ENCODE measurements around the gene IGIP.
"Not testable (repeated sequence)": the region's sequence is repeated elsewhere in the genome, so short reads cannot be mapped to it uniquely, and the experiment has no call there.

Gene IGIP

DNA sequence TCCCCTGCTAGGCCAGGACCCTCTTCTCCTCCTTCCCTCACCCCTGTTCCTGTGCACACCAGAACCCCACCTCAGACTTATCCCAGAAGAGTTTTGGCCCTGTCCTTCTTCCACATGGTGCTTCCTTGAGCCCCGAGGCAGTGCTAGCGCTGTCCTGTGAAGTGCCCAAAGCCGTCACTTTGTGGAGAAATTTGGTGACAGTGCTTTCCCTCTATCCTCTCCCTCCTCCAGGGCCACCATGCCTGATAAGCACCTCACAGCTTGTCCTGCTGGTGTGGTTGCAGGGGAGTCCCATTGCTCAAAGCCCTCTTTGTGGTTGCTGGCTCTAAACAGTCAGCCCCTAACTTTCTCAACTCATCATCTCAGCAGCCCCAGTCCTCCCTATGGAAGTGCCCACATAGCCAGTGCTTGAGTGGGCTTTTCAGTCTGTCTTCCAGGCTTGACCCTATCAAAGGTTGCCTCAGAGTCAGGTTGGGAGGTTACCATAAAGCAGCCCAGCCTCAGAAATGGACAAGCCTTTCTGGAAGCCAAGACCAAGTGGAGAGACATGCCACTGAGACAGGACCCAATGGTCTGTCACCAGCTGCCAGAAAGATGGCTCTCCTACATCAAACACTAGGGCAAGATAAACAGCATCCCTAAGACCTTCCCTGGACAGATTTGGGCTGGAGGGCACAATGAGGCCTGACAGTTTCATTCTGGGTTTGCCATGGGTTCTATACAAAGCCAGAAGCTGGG is 18.0 kb downstream of the IGIP start:
- no peak for DNase-seq

DNA sequence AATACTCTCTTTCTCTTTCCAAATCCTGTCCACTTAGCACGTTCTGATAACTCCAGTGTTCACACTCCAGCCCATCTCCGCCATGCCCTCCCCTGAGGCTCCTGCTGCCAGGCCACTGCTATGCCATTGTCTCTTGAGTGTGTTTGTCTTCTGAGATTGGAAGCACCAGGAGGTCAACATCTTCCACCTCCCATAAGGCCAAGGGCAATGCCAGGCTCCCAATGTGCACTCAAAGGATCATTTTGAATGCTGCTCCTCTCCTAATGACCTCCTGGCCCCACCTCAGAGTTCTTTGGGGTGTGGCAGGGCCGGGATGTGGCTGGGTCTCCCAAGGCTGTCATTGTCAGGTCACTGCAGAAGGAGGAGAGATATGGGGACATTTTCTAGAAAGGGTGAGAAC is 19.5 kb downstream of the IGIP start:
- DNase-seq, result no peak

DNA sequence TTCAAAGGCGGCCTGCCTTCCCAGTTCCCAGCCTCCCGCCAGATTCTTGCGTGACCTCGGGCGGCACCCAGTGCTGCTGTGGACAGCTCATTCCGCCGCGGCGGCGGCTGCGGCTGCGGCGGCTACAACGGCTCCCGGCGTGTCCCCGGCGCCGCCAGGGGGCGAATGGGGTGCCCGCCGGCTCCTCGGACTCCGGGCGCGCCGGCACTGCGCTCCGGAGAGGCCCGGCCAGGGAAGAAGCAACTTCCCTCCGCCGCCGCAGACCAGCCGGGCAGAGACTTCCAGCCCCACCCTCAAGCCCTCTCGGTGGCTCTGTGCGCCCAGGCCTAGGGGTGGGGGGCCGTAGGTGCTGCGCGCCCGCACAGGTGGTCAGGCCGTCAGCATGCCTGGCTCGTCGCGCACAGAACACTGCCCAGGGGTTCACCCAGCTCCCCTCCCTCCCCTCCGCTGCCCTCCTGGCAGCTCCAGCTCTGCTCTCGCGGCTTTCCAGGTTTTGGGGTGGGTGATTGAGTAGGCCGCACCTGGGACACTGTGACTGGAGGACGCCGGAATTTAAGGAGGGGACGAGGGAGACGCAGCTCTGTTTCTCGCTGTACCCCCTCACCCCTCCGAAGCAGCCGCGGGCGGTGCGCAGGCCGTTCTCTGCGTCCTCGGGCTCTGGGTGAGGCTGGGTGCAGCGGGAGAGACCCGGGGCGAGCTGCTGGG is 20.2 kb downstream of the IGIP start:
- DNase-seq, result no peak

DNA sequence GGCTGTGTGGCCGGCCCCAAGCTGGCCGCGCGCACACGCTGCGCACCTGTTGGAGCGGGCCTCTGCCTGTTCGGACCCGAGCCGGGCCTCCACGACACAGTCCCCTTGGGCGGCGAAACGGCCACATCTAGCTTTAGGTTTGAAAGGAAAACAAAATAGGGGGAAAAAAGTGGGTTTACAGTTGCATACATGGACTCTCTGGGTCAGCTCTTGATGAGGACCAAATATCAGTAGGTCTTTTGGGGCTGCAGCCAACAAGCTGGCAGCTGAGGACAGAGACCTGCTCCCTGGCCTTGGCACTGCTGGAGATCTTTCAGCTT is 20.7 kb downstream of the IGIP start:
- DNase-seq, result no peak

DNA sequence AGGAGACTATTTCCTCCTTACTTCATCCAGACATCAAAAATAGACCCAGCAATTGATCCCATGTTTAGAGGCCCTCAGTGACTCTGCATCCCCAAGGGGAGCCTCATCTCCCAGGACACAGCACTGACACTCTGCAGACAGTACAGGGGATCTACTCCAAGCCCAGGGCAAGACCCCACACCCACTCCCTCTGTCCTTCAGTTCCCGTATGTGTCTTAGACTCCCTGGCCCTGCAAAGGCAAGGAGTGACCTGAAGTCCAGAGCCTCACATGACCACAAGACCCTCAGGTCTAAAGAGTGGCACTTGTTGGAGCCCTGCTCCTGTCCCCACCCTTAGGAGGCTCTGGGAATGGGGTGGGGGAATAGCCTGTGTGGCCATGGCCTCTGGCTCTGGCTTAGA is 21.7 kb downstream of the IGIP start:
- DNase-seq, result no peak

DNA sequence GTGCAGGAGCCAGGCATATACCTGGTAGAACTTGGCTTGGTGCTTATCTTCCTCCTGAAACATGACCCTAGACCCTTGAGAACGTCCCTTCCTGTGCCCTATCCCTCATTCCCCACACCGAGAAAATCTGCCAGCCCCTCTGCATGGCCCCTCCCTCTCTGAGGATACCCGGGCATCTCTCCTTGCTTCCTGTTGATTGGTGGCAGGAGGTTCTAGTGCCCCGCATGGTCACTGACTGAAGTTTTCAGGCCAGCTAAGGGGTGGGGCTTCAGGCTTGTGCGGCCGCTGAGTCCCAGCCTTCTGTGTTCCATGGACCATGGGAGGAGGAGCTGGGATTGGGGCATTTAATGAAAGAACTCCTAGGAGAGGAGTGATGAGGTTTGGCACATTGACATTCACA is 22.8 kb downstream of the IGIP start:
- no peak for DNase-seq

DNA sequence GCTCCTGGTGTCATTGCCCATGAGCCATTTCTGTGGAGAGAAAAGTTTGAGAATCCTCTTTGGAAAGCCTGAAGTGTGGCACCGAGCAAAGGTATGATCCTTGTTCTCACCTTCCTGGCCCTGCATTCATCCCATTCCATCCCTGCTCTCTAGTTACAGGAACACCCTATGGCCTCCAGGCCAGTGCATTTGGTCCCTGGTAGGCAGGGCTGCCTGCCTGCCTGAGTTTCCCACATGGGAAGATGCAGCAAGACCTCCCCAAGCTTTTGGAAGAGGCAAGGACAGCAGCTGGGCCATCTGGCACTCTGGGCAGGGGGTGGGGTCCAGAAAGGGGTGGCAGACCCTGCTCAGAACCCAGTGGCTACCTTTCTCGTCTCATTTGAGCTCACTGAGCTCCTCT is 24.5 kb downstream of the IGIP start:
- DNase-seq, result no peak

DNA sequence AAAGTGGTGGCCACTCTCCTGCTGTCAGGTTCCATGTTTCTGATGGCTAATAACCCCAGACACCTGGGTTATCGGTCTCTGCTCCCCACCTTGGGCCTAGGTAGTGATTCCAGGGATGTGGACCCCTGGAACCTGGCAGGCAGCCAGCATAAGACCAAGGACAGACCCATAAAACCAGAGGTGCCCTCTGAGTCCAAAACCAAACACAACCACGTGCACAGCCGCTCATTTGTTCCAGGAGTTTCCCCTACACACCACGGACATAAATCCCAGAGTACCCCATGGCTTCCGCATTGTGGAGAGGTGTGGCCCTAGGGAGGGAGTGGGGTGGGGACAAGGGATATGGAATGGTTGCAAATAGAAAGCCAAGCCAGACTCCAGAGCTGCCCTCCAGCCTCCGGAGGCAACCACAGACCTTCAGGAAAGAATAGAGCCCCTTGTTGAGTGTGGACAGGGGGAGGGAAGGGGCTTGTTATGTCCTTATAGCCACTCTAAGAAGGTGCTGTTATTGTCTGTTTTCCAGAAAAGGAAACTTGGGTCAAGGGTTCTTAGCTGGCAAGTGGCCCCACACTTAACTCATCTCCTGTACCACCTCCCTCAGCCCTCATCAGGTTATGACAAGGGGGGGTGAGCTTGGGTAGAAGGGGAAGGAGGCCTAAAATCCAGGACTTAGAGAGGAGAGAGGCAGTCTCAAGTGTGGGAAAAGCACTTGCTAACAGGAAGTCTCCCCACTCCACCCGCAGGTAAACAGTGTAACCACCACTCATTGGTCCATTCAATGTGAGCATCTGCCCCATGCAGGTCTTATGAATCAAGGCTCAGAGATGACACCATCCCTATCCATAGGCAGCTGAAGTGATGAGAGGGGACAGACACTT is 25.6 kb downstream of the IGIP start:
- no peak for DNase-seq

DNA sequence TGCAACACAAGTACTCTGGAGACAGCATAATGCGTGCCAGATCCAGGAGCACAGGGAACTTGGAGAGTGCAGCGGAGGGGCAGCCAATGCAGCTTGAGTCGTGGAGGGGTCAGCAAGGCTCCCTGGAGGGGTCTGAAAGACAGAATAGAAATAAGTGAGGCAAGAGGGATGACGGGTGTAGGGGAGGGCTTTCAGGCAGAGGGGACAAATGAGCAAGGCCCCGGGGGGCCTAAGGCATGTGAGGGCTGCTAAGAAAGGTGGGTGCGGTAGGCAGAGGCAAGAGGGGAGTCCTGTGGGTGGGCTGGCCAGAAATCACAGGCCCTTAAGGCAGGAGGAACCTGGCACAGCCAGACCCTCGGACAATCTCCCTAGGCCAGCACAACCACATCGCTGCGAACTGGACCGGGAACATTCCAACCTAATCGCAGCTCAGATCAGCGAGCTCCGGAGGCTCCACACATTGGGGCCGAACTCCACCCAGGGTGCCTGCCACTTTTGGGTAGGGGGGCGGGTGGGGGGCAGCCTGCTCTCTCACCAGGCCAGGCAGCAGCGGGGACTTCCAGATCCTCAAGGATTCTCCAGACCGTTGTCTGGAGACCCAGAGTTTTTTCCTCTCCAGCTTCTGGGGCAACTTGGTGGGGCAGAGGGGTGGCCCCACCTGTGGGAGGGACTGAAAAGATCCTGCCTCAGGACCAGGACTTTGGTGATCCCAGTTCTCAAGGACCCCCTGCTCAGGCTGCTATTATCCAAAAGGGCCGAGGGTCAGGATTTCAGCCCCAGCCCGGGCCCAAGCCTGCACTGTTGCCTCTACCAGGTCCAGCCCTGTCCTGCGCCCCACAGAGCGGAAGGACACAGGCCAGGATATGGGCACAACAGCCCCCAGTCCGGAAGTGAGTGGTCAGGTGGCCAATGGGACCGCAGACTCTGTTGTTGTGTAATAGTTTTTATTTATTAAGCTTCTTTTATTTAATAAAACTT is 26.6 kb downstream of the IGIP start:
- DNase-seq, result no peak

DNA sequence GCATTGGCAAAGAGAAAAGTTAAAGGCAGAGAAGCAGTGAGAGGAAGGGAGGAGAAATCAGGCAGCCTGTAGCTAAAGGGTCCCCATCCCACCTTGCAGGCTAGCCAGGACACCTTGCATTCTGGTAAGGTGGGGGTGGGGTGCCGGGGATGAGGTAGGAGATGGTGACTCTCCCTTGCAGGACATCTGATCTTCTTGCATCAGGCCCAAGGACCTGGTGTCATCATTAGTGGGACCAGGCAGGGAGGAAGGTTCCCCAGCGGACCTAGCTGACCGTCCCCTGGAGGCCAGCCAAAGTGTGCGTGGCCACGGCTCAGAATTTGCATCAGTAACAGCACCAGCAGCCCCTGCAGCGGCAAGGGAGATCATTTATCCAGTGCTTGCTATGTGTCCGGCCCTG is 27.5 kb downstream of the IGIP start:
- no peak for DNase-seq

DNA sequence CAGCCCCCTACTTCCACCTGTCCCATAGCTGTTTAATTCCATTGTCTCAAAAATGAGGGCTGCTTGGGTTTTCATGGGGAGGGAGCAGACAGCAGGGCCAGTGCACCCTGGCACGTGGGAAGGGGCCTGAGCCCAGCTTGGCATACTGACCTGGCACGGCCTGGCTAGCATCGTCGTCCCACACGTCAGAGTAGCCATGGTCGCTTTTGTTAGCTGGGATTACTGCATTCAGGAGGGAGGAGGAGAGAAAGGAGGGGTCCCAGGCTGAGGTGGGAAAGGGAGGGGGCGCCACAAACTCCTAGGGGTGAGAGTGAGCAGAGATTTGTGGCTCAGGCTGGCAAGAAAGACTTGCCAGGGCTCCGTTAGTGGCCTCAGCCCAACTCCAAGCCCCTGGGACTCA is 28.2 kb downstream of the IGIP start:
- no peak for DNase-seq

DNA sequence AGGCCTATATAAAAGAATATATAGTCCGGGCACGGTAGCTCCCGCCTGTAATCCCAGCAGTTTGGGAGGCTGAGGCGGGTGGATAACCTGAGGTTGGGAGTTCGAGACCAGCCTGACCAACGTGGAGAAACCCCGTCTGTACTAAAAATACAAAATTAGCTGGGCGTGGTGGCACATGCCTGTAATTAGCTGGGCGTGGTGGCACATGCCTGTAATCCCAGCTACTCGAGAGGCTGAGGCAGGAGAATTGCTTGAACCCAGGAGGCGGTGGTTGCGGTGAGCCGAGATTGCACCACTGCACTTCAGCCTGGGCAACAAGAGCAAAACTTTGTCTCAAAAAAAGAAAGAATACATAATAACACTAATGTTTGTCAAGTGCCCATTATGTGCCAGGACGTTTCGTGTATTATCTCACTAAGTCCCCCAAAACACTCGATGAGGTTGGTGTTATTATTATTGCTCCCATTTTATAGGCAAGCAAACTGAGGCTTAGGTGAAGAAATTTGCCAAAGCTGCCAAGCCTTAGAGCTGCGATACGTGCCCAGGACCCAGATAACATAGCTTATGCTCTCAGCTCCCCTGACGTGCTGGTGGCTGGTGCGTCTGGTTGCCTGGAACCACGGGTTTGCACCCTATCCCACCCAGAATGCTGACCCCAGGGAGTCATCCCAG is 29.1 kb downstream of the IGIP start:
- not testable (repeated sequence) for DNase-seq

DNA sequence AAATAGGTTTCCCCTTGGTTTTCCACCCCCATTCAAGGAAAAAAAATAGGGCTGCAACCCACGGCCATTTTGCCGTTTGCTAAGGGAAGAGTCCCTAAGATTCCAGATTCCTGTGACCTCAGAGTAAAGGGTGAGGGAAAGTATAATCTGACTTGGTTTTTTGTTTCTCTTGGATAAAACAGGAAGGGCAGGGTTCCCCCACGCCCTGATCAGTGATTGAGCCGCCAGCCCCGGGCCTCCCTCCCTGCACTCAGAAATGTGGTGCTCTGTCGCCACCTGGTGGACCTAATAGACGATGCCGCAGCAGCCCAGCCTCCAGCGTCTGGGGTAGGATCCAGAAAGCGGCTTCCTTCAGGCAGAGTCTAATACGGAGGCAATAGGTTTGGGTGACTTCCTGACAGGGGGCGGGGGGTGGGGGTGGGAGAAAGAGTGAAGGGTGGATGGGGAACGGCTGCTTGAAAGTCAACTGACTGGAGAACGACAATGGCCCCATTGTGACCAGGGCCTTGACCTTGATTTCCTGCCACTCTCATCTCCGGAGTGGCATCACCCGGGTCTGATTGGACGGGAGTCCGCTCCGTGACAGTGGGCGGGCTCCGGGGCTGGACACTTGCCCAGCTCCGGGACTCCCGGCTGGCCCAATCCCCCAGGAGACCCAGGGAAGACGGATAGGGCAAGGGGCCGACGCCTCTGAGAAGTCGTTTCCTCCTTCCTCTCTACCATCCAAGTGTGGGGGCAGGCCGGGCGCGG is 31.5 kb downstream of the IGIP start:
- DNase-seq, result peak; percentile 40

DNA sequence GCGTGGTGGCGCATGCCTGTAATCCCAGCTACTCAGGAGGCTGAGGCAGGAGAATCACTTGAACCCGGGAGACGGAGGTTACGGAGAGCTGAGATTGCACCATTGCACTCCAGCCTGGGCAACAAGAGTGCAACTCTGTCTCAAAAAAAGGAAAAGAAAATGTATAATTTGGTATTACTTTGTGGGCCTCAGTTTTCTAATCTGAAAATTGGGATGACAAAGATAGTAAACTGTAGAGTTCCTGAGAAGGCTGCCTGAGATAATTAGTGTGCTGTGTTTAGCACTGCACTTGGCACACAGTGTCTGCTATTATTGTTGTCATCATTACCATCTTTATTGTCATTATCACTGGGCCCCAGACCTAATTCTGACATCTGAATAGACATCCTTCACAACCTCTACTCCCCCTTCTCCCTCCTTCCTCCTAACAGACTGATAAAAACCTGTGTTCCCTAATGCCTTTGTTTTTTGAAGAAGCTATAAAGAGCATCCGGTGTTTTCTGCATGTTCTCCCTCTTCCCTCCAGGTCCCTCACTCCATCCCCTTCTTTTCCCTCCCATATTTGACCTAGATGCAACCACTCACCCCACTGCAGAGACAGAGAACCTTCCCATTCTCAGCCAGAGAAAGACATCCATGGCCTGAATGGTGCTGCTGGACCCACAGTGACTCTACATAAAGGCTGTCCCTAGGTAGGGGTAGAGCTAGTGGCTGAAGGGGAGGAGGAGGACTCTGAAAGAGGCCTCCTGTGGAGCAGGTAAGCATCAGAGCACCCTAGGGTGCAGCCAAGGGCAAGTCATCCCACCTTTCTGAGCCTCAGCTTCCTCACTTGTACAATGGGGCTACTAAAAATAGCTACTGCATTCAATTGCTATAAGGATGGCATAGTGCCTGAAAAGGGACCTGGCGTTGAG is 33.5 kb downstream of the IGIP start:
- no peak for DNase-seq

DNA sequence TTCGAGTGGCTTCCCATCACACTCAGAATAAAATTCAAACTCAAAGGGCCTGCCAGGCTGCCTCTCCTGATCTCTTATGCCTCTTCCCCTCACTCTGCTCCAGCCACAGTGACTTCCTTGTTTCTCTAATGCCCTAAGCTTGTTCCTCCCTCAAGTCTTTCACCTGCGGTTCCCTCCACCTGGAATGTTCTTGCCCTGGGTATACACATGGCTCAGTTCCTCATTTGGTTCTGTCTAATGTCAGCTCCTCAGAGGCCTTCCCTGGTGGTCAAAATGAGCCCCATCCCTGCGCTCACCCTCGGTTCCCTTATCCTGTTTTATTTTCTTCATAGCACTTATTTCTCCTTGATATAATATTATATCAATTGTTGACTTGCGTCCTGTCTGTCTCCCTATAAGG is 36.5 kb downstream of the IGIP start:
- no peak for DNase-seq

DNA sequence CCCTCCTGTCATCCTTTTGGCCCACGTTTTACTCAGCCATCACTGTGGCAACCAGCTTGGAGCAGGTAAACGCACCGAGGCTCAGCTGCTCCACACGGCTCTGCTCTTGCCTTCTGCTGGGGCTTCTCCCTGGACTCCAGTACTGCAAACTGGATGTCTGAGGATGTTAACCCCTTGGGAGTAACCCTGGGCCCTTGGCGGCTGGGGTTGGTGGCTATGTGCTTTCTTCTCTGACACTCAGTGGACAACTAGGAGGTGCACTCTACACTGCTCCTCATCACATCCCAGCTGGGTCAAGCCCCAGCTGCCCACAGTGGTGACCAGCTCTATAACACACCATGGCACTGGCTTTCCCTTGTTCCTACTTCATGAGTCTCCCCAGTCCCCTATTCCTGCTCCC is 37.0 kb downstream of the IGIP start:
- no peak for DNase-seq

DNA sequence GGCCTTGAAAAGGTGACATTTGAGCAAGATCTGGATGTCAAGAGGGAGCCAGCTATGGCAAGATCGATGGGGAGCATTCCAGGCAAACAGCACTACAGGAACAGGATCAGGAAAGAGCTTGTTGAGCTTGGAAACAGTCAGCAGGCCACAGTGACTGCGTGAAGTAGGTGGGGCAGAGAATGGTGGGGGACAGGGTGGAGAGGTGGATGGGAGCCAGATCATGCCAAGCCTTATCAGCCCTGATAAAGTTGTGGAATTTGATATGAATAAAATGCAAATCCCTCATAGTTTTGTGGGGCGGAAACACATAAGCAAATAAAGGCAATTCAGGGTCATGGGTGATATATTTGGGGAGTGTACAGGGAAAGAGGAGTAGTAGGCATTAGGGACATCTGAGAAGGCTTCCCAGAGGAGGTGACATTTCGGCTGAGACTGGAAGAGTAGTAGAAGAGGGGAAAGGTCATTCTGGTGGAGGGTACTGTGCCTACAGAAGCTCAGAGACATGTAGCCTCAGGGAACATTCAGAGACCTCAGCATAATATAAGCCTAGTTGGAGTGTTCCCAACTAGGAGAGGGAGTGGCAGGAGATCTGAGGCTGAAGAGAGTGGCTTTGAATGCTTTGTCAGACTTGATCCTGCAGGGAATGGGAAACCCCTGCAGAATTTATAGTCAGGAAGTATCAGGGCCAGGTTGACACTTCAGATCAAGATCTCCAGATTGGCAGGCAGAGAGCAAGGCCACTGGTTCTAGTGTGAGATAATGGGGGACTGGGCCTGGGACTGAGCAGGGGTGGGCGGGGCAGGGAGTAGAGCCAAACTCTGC is 39.6 kb downstream of the IGIP start:
- no peak for DNase-seq

DNA sequence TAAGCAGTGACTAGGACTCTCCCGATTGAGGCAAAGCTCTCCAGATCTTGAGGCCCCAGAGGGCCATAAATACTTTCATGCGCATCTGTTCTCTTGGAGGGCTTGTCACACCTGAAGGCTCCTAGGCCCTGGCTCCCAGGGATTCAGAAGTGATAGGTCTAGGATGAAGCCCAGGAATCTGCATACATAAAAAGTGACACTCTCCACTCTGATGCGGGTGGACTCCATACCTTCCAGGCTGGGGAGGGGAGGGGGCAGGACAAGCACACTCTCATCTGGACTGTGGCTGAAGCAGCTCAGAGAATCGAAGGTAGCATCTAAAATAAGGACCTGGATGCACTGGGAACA is 40.2 kb downstream of the IGIP start:
- no peak for DNase-seq

DNA sequence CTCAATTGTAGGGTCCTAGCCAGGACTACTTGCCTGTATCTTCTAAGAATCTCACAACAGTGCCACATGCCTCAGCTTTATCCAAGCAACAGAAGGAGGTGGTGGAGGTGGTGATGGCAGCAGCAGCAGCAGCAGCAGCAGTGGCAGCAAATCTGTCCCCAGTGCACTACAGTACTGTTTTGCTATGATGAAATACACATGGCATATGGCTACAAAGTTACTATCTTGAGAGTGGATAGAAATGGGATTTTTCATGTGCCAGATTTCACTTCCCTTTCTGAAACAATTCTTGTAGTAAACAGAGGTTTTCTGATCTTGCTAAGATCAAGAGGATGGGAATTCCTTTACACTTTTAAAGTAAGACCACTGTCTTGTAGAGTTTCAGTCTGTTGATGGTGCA is 41.2 kb downstream of the IGIP start:
- DNase-seq, result no peak

DNA sequence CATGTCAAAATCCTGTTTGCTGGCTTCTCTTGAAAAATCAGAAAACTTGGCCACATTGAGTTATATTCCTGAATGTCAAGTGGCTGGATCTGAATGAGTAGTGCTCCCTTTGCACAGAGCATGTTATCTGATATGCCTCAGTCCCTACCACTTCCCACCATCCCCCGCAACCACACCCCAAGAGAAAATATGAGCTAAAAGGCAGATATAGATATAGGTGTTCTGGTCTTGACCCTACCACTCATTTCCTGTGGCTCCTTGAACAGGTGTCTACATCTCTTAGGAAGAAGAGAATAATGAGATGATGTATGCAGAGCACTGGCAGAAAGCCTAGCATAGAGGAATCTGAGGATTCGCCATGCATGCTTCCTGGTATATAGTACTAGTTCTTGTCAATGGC is 42.6 kb downstream of the IGIP start:
- no peak for DNase-seq

Measured in NCI-H2171 (cell line).